Endothelial cell of umbilical vein (primary cell): Measurements from ENCODE around the gene OSBPL10. TPM values are rescaled to one million over a fixed set of nuclear protein-coding genes. Genes with fewer than 3 reads are reported as not detected.

Experiments
- BruUV-seq: library from RNA; stranded (reverse); fragments of 400-500 nt; replicated peaks from 2 replicates; lab custom pipeline; 2021; lab: Mats Ljungman, UMichigan
- CTCF ChIA-PET: fragments of 300-600, 350-600 bp; sonication (Branson Sonifier 250); formaldehyde crosslinking; loops from one replicate; lab custom pipeline; 2021; ENCODE audit warnings: antibody characterized with exemption, inconsistent platforms; lab: Charles Lee
- POLR2A ChIA-PET: fragments of 300-600, 350-600 bp; sonication (Branson Sonifier 250); formaldehyde crosslinking; loops from one replicate; lab custom pipeline; 2021; ENCODE audit warnings: antibody characterized with exemption, inconsistent platforms; lab: Charles Lee
- DNase-seq: peaks from one replicate; pipeline ENCODE4 v3.0.0-alpha.2; 2011; ENCODE audit warnings: low read depth, low spot score
- FAIRE-seq: peaks from 2 replicates; lab custom pipeline; 2011; peaks lifted over from hg19 to GRCh38; lab: Jason Lieb, UNC
- H2AFZ ChIP-seq: 2 replicates; pipeline ENCODE4 v1.6.0; 2012; ENCODE audit warnings: low read depth, low read length, control low read depth, inconsistent platforms
- H3K27ac ChIP-seq: 2 replicates; pipeline ENCODE4 v1.5.1; 2011; ENCODE audit warnings: low read depth, mild to moderate bottlenecking, control low read depth, low read length, moderate library complexity; ENCODE audit not compliant: insufficient read depth
- H3K27me3 ChIP-seq, 2 experiments: 2 replicates each; pipeline versions ENCODE4 v1.6.0 to v1.6.1; 2011; ENCODE audit warnings: low read length in 2 of 2, mixed read lengths in 1 of 2; ENCODE audit not compliant: control insufficient read depth in 2 of 2, insufficient read depth in 2 of 2
- H3K36me3 ChIP-seq, 2 experiments: 2 replicates in 1 of 2; 3 replicates in 1 of 2; pipeline ENCODE4 v1.5.1; 2011; ENCODE audit warnings: low read length in 2 of 2, mild to moderate bottlenecking in 1 of 2, moderate library complexity in 1 of 2; ENCODE audit not compliant: control insufficient read depth in 2 of 2, insufficient read depth in 2 of 2; ENCODE audit errors: extremely low read depth in 1 of 2
- H3K4me1 ChIP-seq: 3 replicates; pipeline ENCODE4 v1.5.1; 2011; ENCODE audit warnings: mild to moderate bottlenecking, low read length; ENCODE audit not compliant: control insufficient read depth, insufficient read depth; ENCODE audit errors: extremely low read depth
- H3K4me2 ChIP-seq: 2 replicates; pipeline ENCODE4 v1.6.1; 2011; ENCODE audit warnings: low read length, control low read depth, mixed read lengths; ENCODE audit not compliant: insufficient read depth
- H3K4me3 ChIP-seq, 3 experiments: fragments of 200-600 bp in 1 of 3; sonication (generic), shearing (Covaris generic) in 1 of 3; replicated peaks in 1 of 3; 2 replicates each; pipeline ENCODE4 v1.5.1; 2011 to 2016; ENCODE audit warnings: control low read depth in 3 of 3, low read length in 3 of 3, mild to moderate bottlenecking in 2 of 3, inconsistent platforms in 1 of 3, low read depth in 1 of 3, moderate library complexity in 1 of 3; ENCODE audit not compliant: insufficient read depth in 1 of 3
- H3K79me2 ChIP-seq: 2 replicates; pipeline ENCODE4 v1.6.0; 2012; ENCODE audit warnings: low read length, inconsistent platforms; ENCODE audit not compliant: control insufficient read depth, insufficient read depth
- H3K9ac ChIP-seq: replicated peaks from 2 replicates; pipeline ENCODE3; 2011; ENCODE audit warnings: low read length, control low read depth; ENCODE audit not compliant: insufficient read depth; ENCODE audit errors: extremely low read depth
- H3K9me1 ChIP-seq: replicated peaks from 3 replicates; pipeline ENCODE4 v1.6.0; 2011; ENCODE audit warnings: mild to moderate bottlenecking, low read length; ENCODE audit not compliant: control insufficient read depth, insufficient read depth; ENCODE audit errors: extremely low read depth
- H3K9me3 ChIP-seq: replicated peaks from 2 replicates; pipeline ENCODE4 v1.5.1; 2012; ENCODE audit warnings: low read length, inconsistent platforms; ENCODE audit not compliant: control insufficient read depth, insufficient read depth
- H4K20me1 ChIP-seq: replicated peaks from 2 replicates; pipeline ENCODE3; 2011; ENCODE audit warnings: mild to moderate bottlenecking, low read length; ENCODE audit not compliant: control insufficient read depth, insufficient read depth; ENCODE audit errors: extremely low read depth
- CTCF ChIP-seq, 2 donors: IDR thresholded peaks; 1 replicate in 1 of 2; 2 replicates in 1 of 2; pipeline ENCODE4 v1.5.1; 2011; ENCODE audit warnings: low read length in 2 of 2, mild to moderate bottlenecking in 2 of 2, moderate library complexity in 2 of 2, control low read depth in 1 of 2, inconsistent platforms in 1 of 2, low read depth in 1 of 2; ENCODE audit not compliant: insufficient read depth in 1 of 2; ENCODE audit errors: extremely low read depth in 1 of 2
- EZH2 ChIP-seq: IDR thresholded peaks from 2 replicates; pipeline ENCODE4 v1.6.1; 2012; ENCODE audit warnings: borderline replicate concordance, low read depth, mild to moderate bottlenecking, moderate library complexity, low read length, inconsistent platforms; ENCODE audit not compliant: severe bottlenecking
- FOS ChIP-seq: IDR thresholded peaks from 2 replicates; pipeline ENCODE4 v1.6.1; 2011; ENCODE audit warnings: mild to moderate bottlenecking, low read length, moderate library complexity, borderline replicate concordance; ENCODE audit not compliant: insufficient read depth
- GATA2 ChIP-seq: IDR thresholded peaks from 2 replicates; pipeline ENCODE4 v1.7.0; 2011; ENCODE audit warnings: low read depth, mild to moderate bottlenecking, moderate library complexity, mixed read lengths, low read length; ENCODE audit not compliant: insufficient read length, insufficient read depth
- JUN ChIP-seq: IDR thresholded peaks from 2 replicates; pipeline ENCODE4 v1.6.1; 2011; ENCODE audit warnings: borderline replicate concordance, low read depth; ENCODE audit not compliant: insufficient read length, insufficient read depth
- MAX ChIP-seq: IDR thresholded peaks from 2 replicates; pipeline ENCODE4 v1.6.1; 2011; ENCODE audit not compliant: insufficient read depth, insufficient read length
- MYC ChIP-seq: IDR thresholded peaks from one replicate; pipeline ENCODE4 v1.6.1; 2011; ENCODE audit warnings: mild to moderate bottlenecking, low read depth, low read length
- POLR2A ChIP-seq: IDR thresholded peaks from 2 replicates; pipeline ENCODE4 v1.6.1; 2012; ENCODE audit warnings: low read depth, mild to moderate bottlenecking, control low read depth, low read length
- POLR2AphosphoS5 ChIP-seq: IDR thresholded peaks from 2 replicates; pipeline ENCODE4 v1.6.1; 2012; ENCODE audit warnings: low read depth, mild to moderate bottlenecking, control low read depth, low read length, moderate library complexity; ENCODE audit not compliant: insufficient read depth
- dilution Hi-C: fragments of 300-500 bp; cut with MboI; formaldehyde crosslinking; loops from one replicate; pipeline ENCODE4 v1.15.0; 2019; ENCODE audit warnings: low sequenced_read_pairs; ENCODE audit not compliant: extremely low pct_ligation_motif_present
- intact Hi-C: fragments of 100-400 bp; cut with micrococcal nuclease; formaldehyde crosslinking; loops from one replicate; pipeline ENCODE4 v1.10.0; 2022
- polyA plus RNA-seq, 4 experiments: library from polyadenylated mRNA; depleted of rRNA in 3 of 4; stranded (reverse) in 3 of 4; unstranded in 1 of 4; fragments of >200 nt; gene quantifications; 2 replicates each; pipeline versions ENCODE4 v1.2.1 to v1.2.3, GENCODE V29; 2011 to 2012; ENCODE audit warnings: missing spikeins in 1 of 4
- total RNA-seq: library from RNA; stranded (reverse); gene quantifications from 2 replicates; pipeline ENCODE4 v1.2.3, GENCODE V29; 2021

The OSBPL10 gene
- total and polyA plus RNA-seq, 2 donors (not counting 3 experiments of a cell fraction or from before 2014, with no cell fraction given) = 10.8 to 47.6 TPM

GRCh38 chr3:31848911-31849310 lies 132.2 kb downstream of the OSBPL10 start:
- dilution Hi-C loops = no loop called here
- H3K9me3 ChIP-seq = no peaks in the 10 kb centered on the region
- no peaks in the 10 kb centered on the region for H3K4me1 ChIP-seq

GRCh38 chr3:31848163-31848818 lies 132.8 kb downstream of the OSBPL10 start:
- no peak overlapping the region for H2AFZ ChIP-seq
- TF ChIP-seq EZH2 (no peak), GATA2 (no peak), CTCF (IDR thresholded peaks at IDR 0.05; ENCODE audit: extremely low read depth in 1 of 2, insufficient read depth in 1 of 2, low read depth in 1 of 2, low read length in 2 of 2) (no peak), POLR2A (no peak), JUN (no peak), FOS (no peak), MYC (no peak), POLR2AphosphoS5 (no peak), MAX (no peak)
- no peak for FAIRE-seq
- no peaks in the 10 kb centered on the region for H3K36me3 ChIP-seq
- DNase-seq = no peak
- dilution Hi-C loops = no loop called here
- no peak overlapping the region for H3K27ac ChIP-seq
- ChIA-PET POLR2A (no interaction called here), CTCF (interaction anchor here (0.7 kb wide), 1 partner anchor 80 kb away, joined by 4 read pairs; no protein-coding TSS in a partner anchor)
- H3K9me3 ChIP-seq = no peaks in the 10 kb centered on the region
- H3K4me3 ChIP-seq = no peak overlapping the region
- intact Hi-C loops = no loop called here
- H3K9ac ChIP-seq = no peak overlapping the region
- H3K9me1 ChIP-seq = no peaks in the 10 kb centered on the region
- BruUV-seq = no TSS peak
- no peak overlapping the region for H3K4me2 ChIP-seq
- no peaks in the 10 kb centered on the region for H3K4me1 ChIP-seq
- no peaks in the 10 kb centered on the region for H3K79me2 ChIP-seq
- H4K20me1 ChIP-seq = no peaks in the 10 kb centered on the region
- no peaks in the 10 kb centered on the region for H3K27me3 ChIP-seq

More at GRCh38 chr3:31848911-31849310, 132.2 kb downstream of the OSBPL10 start:
- BruUV-seq = no TSS peak
- Histone ChIP-seq H3K36me3 (no peaks in the 10 kb centered on the region), H3K4me3 (no peak overlapping the region), H2AFZ (no peak overlapping the region), H3K4me2 (no peak overlapping the region), H3K79me2 (no peaks in the 10 kb centered on the region), H3K27me3 (no peaks in the 10 kb centered on the region), H3K27ac (no peak overlapping the region), H4K20me1 (no peaks in the 10 kb centered on the region), H3K9ac (no peak overlapping the region), H3K9me1 (no peaks in the 10 kb centered on the region)
- intact Hi-C loops = no loop called here
- CTCF ChIA-PET = interaction anchor here (0.7 kb wide), 1 partner anchor 80 kb away, joined by 4 read pairs; no protein-coding TSS in a partner anchor
- DNase-seq = no peak
- TF ChIP-seq POLR2AphosphoS5 (no peak), JUN (no peak), MYC (no peak)
- POLR2A ChIA-PET = no interaction called here
- no peak for FAIRE-seq
